Neuronal stem cell (in vitro differentiated cells): ENCODE data around the gene UBE2D3.

Source experiments
- DNase-seq: peaks from one replicate; pipeline ENCODE4 v3.0.0-alpha.2; 2013; ENCODE audit warnings: low spot score
- H2AFZ ChIP-seq: one replicate; pipeline ENCODE4 v1.6.1; 2013; ENCODE audit warnings: mild to moderate bottlenecking, low read length, inconsistent platforms
- H2AK5ac ChIP-seq: 2 replicates; pipeline ENCODE4 v1.6.1; 2013; ENCODE audit warnings: low read depth, mild to moderate bottlenecking, inconsistent platforms, low read length, moderate library complexity, mixed read lengths
- H2BK120ac ChIP-seq: 2 replicates; pipeline ENCODE4 v1.6.1; 2013; ENCODE audit warnings: low read depth, mild to moderate bottlenecking, inconsistent platforms, low read length, moderate library complexity, mixed read lengths
- H2BK12ac ChIP-seq: one replicate; pipeline ENCODE4 v1.6.1; 2013; ENCODE audit warnings: low read length, inconsistent platforms
- H2BK15ac ChIP-seq: 2 replicates; pipeline ENCODE4 v1.6.1; 2013; ENCODE audit warnings: mild to moderate bottlenecking, low read length, inconsistent platforms, mixed read lengths
- H2BK5ac ChIP-seq: one replicate; pipeline ENCODE4 v1.6.1; 2013; ENCODE audit warnings: inconsistent platforms, mild to moderate bottlenecking, low read length, moderate library complexity
- H3K14ac ChIP-seq: one replicate; pipeline ENCODE4 v1.6.1; 2013; ENCODE audit warnings: low read length, inconsistent platforms
- H3K18ac ChIP-seq: 2 replicates; pipeline ENCODE4 v1.6.1; 2013; ENCODE audit warnings: low read length, inconsistent platforms
- H3K23ac ChIP-seq: 2 replicates; pipeline ENCODE4 v1.6.1; 2013; ENCODE audit warnings: low read depth, mild to moderate bottlenecking, mixed read lengths, low read length, inconsistent platforms; ENCODE audit not compliant: poor library complexity
- H3K27ac ChIP-seq: replicated peaks from 3 replicates; pipeline ENCODE4 v1.5.1; 2013; ENCODE audit warnings: low read length, inconsistent platforms
- H3K27me3 ChIP-seq, 3 experiments: 2 replicates each; pipeline ENCODE4 v1.6.1; 2013; ENCODE audit warnings: low read length in 3 of 3, mild to moderate bottlenecking in 2 of 3, inconsistent platforms in 1 of 3, low read depth in 1 of 3, mixed read lengths in 1 of 3, moderate library complexity in 1 of 3; ENCODE audit not compliant: control insufficient read depth in 3 of 3, insufficient read depth in 3 of 3
- H3K36me3 ChIP-seq, 2 donors: replicated peaks in 1 of 2; 2 replicates each; pipeline ENCODE4 v1.6.1; 2013; ENCODE audit warnings: low read length in 2 of 2; ENCODE audit not compliant: control insufficient read depth in 2 of 2, insufficient read depth in 2 of 2
- H3K4ac ChIP-seq: 2 replicates; pipeline ENCODE4 v1.6.1; 2013; ENCODE audit warnings: inconsistent platforms, mild to moderate bottlenecking, low read length, moderate library complexity
- H3K4me1 ChIP-seq, 2 donors: 1 replicate in 1 of 2; 2 replicates in 1 of 2; pipeline ENCODE4 v1.6.1; 2013; ENCODE audit warnings: low read length in 2 of 2, low read depth in 1 of 2; ENCODE audit not compliant: control insufficient read depth in 2 of 2, insufficient read depth in 1 of 2
- H3K4me2 ChIP-seq: one replicate; pipeline ENCODE4 v1.6.1; 2013; ENCODE audit warnings: mild to moderate bottlenecking, low read length, inconsistent platforms; ENCODE audit not compliant: insufficient read depth, poor library complexity, severe bottlenecking
- H3K4me3 ChIP-seq, 2 donors: 2 replicates each; pipeline ENCODE4 v1.5.1; 2013; ENCODE audit warnings: low read length in 2 of 2, mild to moderate bottlenecking in 2 of 2, inconsistent platforms in 1 of 2, moderate library complexity in 1 of 2
- H3K79me1 ChIP-seq: one replicate; pipeline ENCODE4 v1.6.1; 2013; ENCODE audit warnings: low read depth, mild to moderate bottlenecking, inconsistent platforms, low read length, moderate library complexity
- H3K9ac ChIP-seq: one replicate; pipeline ENCODE4 v1.6.1; 2013; ENCODE audit warnings: mild to moderate bottlenecking, low read depth, low read length, inconsistent platforms; ENCODE audit not compliant: poor library complexity
- H3K9me3 ChIP-seq, 2 donors: replicated peaks in 1 of 2; 2 replicates each; pipeline versions ENCODE3 to v1.6.1; 2013; ENCODE audit warnings: low read length in 2 of 2, mild to moderate bottlenecking in 2 of 2, inconsistent platforms in 1 of 2, low read depth in 1 of 2, mixed read lengths in 1 of 2, moderate library complexity in 1 of 2; ENCODE audit not compliant: control insufficient read depth in 2 of 2, insufficient read depth in 1 of 2
- H4K8ac ChIP-seq: one replicate; pipeline ENCODE4 v1.6.1; 2013; ENCODE audit warnings: low read depth, mild to moderate bottlenecking, inconsistent platforms, low read length, moderate library complexity
- H4K91ac ChIP-seq: one replicate; pipeline ENCODE4 v1.6.1; 2013; ENCODE audit warnings: low read length, low read depth, mild to moderate bottlenecking, inconsistent platforms; ENCODE audit not compliant: poor library complexity
- WGBS, 2 donors: extraction: QIAGEN DNeasy Blood & Tissue Kit; methylation state at CpG; one replicate each; pipeline ENCODE4 v1.1.7; 2013; ENCODE audit warnings: missing lambda C conversion rate in 2 of 2, mixed read lengths in 1 of 2; ENCODE audit not compliant: insufficient read length in 2 of 2, insufficient replicate concordance in 1 of 2; ENCODE audit errors: extremely low coverage in 2 of 2; 5-methylcytosine and 5-hydroxymethylcytosine counted together

The UBE2D3 gene

GRCh38 chr4:102778720-102779119, 48.6 kb downstream of the UBE2D3 start:
- H2AK5ac ChIP-seq = no peak overlapping the region
- no peak overlapping the region for H4K8ac ChIP-seq
- no peak overlapping the region for H3K4ac ChIP-seq
- H3K4me1 ChIP-seq = peaks cover 0 to 3% of the 10 kb centered on the region in 2 donors
- no peaks in the 10 kb centered on the region for H3K27me3 ChIP-seq
- H3K14ac ChIP-seq = no peak overlapping the region
- no peaks in the 10 kb centered on the region for H3K79me1 ChIP-seq
- H3K4me2 ChIP-seq = no peak overlapping the region
- no peak overlapping the region for H3K18ac ChIP-seq
- no peak overlapping the region for H2BK12ac ChIP-seq
- peak overlapping the region; percentile 26 for H2AFZ ChIP-seq
- peak overlapping the region in 1 of 2 donors; percentile 32 for H3K4me3 ChIP-seq
- no peak overlapping the region for H4K91ac ChIP-seq
- no peak overlapping the region for H3K9ac ChIP-seq
- no peak overlapping the region for H2BK120ac ChIP-seq
- no peak overlapping the region for H3K23ac ChIP-seq
- H2BK15ac ChIP-seq = no peak overlapping the region
- DNase-seq = no peak
- no peak overlapping the region for H2BK5ac ChIP-seq
- H3K36me3 ChIP-seq = no peaks in the 10 kb centered on the region
- H3K27ac ChIP-seq = no peak overlapping the region
- H3K9me3 ChIP-seq = no peaks in the 10 kb centered on the region
- no CpG with 5 or more reads among the region's 7 CpGs for WGBS, 2 donors

GRCh38 chr4:102775805-102776204, 51.5 kb downstream of the UBE2D3 start:
- no peak overlapping the region for H3K27ac ChIP-seq
- no peaks in the 10 kb centered on the region for H3K79me1 ChIP-seq
- no peak overlapping the region for H4K91ac ChIP-seq
- no peak overlapping the region for H2BK12ac ChIP-seq
- no peak overlapping the region for H3K23ac ChIP-seq
- no peak overlapping the region for H3K18ac ChIP-seq
- H3K14ac ChIP-seq = no peak overlapping the region
- no peak overlapping the region for H3K4ac ChIP-seq
- no peak overlapping the region for H2BK5ac ChIP-seq
- peaks cover 0 to 3% of the 10 kb centered on the region in 2 donors for H3K4me1 ChIP-seq
- no peak overlapping the region for H4K8ac ChIP-seq
- H2BK120ac ChIP-seq = no peak overlapping the region
- H3K9ac ChIP-seq = no peak overlapping the region
- DNase-seq = no peak
- H3K9me3 ChIP-seq = no peaks in the 10 kb centered on the region
- no peak overlapping the region for H2AK5ac ChIP-seq
- no peaks in the 10 kb centered on the region for H3K27me3 ChIP-seq
- no peak overlapping the region for H2BK15ac ChIP-seq
- no peak overlapping the region for H3K4me3 ChIP-seq
- H3K36me3 ChIP-seq = no peaks in the 10 kb centered on the region
- no peak overlapping the region for H3K4me2 ChIP-seq
- no CpG with 5 or more reads among the region's 1 CpG for WGBS, 2 donors
- H2AFZ ChIP-seq = no peak overlapping the region

- Histone ChIP-seq H3K4me2 (no peak overlapping the region), H4K91ac (no peak overlapping the region), H3K79me1 (no peaks in the 10 kb centered on the region), H2BK120ac (no peak overlapping the region), H3K9ac (no peak overlapping the region), H3K9me3 (no peaks in the 10 kb centered on the region), H4K8ac (no peak overlapping the region), H3K36me3 (no peaks in the 10 kb centered on the region), H2AK5ac (no peak overlapping the region), H3K18ac (no peak overlapping the region), H3K23ac (no peak overlapping the region), H2AFZ (no peak overlapping the region), H2BK5ac (no peak overlapping the region), H3K4me1 (peaks cover 0 to 3% of the 10 kb centered on the region in 2 donors), H2BK15ac (no peak overlapping the region), H3K4me3 (no peak overlapping the region), H3K27ac (no peak overlapping the region), H3K27me3 (no peaks in the 10 kb centered on the region), H3K4ac (no peak overlapping the region), H3K14ac (no peak overlapping the region), H2BK12ac (no peak overlapping the region)
- DNase-seq = no peak
- WGBS, 2 donors = no CpG with 5 or more reads among the region's 2 CpGs
These were observed 53.1 kb downstream of the UBE2D3 start for GRCh38 chr4:102774254-102774653.

- no peak overlapping the region for H3K23ac ChIP-seq
- no peak overlapping the region for H2BK5ac ChIP-seq
- no peaks in the 10 kb centered on the region for H3K27me3 ChIP-seq
- DNase-seq = no peak
- H3K14ac ChIP-seq = no peak overlapping the region
- no peaks in the 10 kb centered on the region for H3K36me3 ChIP-seq
- no peak overlapping the region for H3K9ac ChIP-seq
- H2AFZ ChIP-seq = no peak overlapping the region
- H3K27ac ChIP-seq = no peak overlapping the region
- no peak overlapping the region for H3K4me3 ChIP-seq
- H3K9me3 ChIP-seq = no peaks in the 10 kb centered on the region
- no peak overlapping the region for H3K4me2 ChIP-seq
- WGBS, 2 donors = no CpG with 5 or more reads among the region's 4 CpGs
- no peak overlapping the region for H4K91ac ChIP-seq
- H2BK12ac ChIP-seq = no peak overlapping the region
- H3K18ac ChIP-seq = no peak overlapping the region
- no peak overlapping the region for H2BK120ac ChIP-seq
- no peak overlapping the region for H3K4ac ChIP-seq
- no peaks in the 10 kb centered on the region for H3K79me1 ChIP-seq
- no peak overlapping the region for H4K8ac ChIP-seq
- H2AK5ac ChIP-seq = no peak overlapping the region
- no peaks in the 10 kb centered on the region for H3K4me1 ChIP-seq
- H2BK15ac ChIP-seq = no peak overlapping the region
These were observed 54.5 kb downstream of the UBE2D3 start for GRCh38 chr4:102772738-102773340.
